NB4 (cell line): ENCODE data around the gene BST1.

Experiments used
- DNase-seq: peaks from one replicate; pipeline ENCODE4 v3.0.0; 2010; ENCODE audit warnings: low read depth
- H3K4me3 ChIP-seq: one replicate; pipeline ENCODE4 v1.5.1; 2011; ENCODE audit warnings: mild to moderate bottlenecking, low read depth, low read length, moderate library complexity
- CTCF ChIP-seq: IDR thresholded peaks from one replicate; pipeline ENCODE4 v1.5.1; 2012; ENCODE audit warnings: low read depth, low read length
- MAX ChIP-seq: IDR thresholded peaks from 2 replicates; pipeline ENCODE4 v1.6.1; 2011; ENCODE audit warnings: low read depth, low read length
- MYC ChIP-seq: IDR thresholded peaks from 2 replicates; pipeline ENCODE4 v1.6.1; 2011; ENCODE audit warnings: low read depth, low read length
- POLR2A ChIP-seq: IDR thresholded peaks from 2 replicates; pipeline ENCODE4 v1.6.1; 2011; ENCODE audit warnings: mild to moderate bottlenecking; ENCODE audit not compliant: insufficient read length; ENCODE audit errors: extremely low read depth

The BST1 gene

GRCh38 chr4:15667006-15667405 is 35.9 kb upstream of the BST1 start:
- DNase-seq, result no peak
- TF ChIP-seq CTCF (no peak), MAX (no peak), POLR2A (no peak), MYC (no peak)
- no peak overlapping the region for H3K4me3 ChIP-seq

GRCh38 chr4:15668566-15669435 is 34.1 kb upstream of the BST1 start:
- no peak for TF ChIP-seq POLR2A
- no peak for TF ChIP-seq MYC
- TF ChIP-seq CTCF, result no peak
- TF ChIP-seq MAX, result no peak
- no peak overlapping the region for H3K4me3 ChIP-seq
- no peak for DNase-seq

- no peak for TF ChIP-seq POLR2A
- no peak for TF ChIP-seq MAX
- no peak for TF ChIP-seq MYC
- TF ChIP-seq CTCF, result no peak
- no peak overlapping the region for H3K4me3 ChIP-seq
- DNase-seq, result no peak
These were observed 32.3 kb upstream of the BST1 start for GRCh38 chr4:15670576-15670975.

GRCh38 chr4:15672101-15672500 is 30.8 kb upstream of the BST1 start:
- H3K4me3 ChIP-seq, result no peak overlapping the region
- DNase-seq, result no peak
- TF ChIP-seq MAX (no peak), MYC (no peak), POLR2A (no peak), CTCF (no peak)

GRCh38 chr4:15673337-15673736 is 29.5 kb upstream of the BST1 start:
- TF ChIP-seq MYC (no peak), MAX (no peak), CTCF (no peak), POLR2A (no peak)

More at GRCh38 chr4:15673337-15673736, 29.5 kb upstream of the BST1 start:
- no peak for DNase-seq
- H3K4me3 ChIP-seq, result no peak overlapping the region
